Neural cell (in vitro differentiated cells): ENCODE measurements around the gene TSPAN16. TPM values are rescaled to one million over a fixed set of nuclear protein-coding genes. Genes with fewer than 3 reads are reported as not detected.

Experiments used
- H2AFZ ChIP-seq: fragments of 200-600, 300-800 bp; sonication (generic), shearing (Covaris generic); 2 replicates; pipeline ENCODE4 v1.6.0; 2014; ENCODE audit warnings: low read depth, mild to moderate bottlenecking, antibody characterized with exemption, low read length, moderate library complexity
- H3F3A ChIP-seq: fragments of 200-600 bp; shearing (Covaris generic); 2 replicates; pipeline ENCODE4 v1.6.1; 2016; ENCODE audit warnings: mild to moderate bottlenecking, moderate library complexity, mixed read lengths, antibody characterized with exemption, low read length; ENCODE audit not compliant: insufficient read depth, poor library complexity, severe bottlenecking
- H3K27ac ChIP-seq: fragments of 200-600, 300-800 bp; sonication (generic), shearing (Covaris generic); 2 replicates; pipeline ENCODE4 v1.5.1; 2014; ENCODE audit warnings: mild to moderate bottlenecking, low read length, moderate library complexity
- H3K27me3 ChIP-seq: fragments of 300-800, 200-600 bp; sonication (generic), shearing (Covaris generic); 2 replicates; pipeline ENCODE4 v1.6.0; 2014; ENCODE audit warnings: mild to moderate bottlenecking, low read depth, low read length, moderate library complexity; ENCODE audit not compliant: insufficient read depth
- H3K36me3 ChIP-seq: fragments of 300-800, 200-600 bp; sonication (generic), shearing (Covaris generic); 2 replicates; pipeline ENCODE4 v1.5.1; 2014; ENCODE audit warnings: mild to moderate bottlenecking, antibody characterized with exemption, low read length, moderate library complexity; ENCODE audit not compliant: insufficient read depth
- H3K4me2 ChIP-seq: fragments of 300-800, 200-600 bp; sonication (generic), shearing (Covaris generic); 2 replicates; pipeline ENCODE4 v1.6.0; 2014; ENCODE audit warnings: mild to moderate bottlenecking, low read length
- H3K4me3 ChIP-seq: fragments of 300-800, 200-600 bp; sonication (generic), shearing (Covaris generic); 2 replicates; pipeline ENCODE4 v1.5.1; 2014; ENCODE audit warnings: mild to moderate bottlenecking, low read length, moderate library complexity
- H3K79me2 ChIP-seq: fragments of 200-600 bp; shearing (Covaris generic); replicated peaks from 2 replicates; pipeline ENCODE4 v1.6.0; 2014; ENCODE audit warnings: mild to moderate bottlenecking, low read length, moderate library complexity; ENCODE audit not compliant: insufficient read depth
- H3K9ac ChIP-seq: fragments of 300-800, 200-600 bp; sonication (generic), shearing (Covaris generic); 2 replicates; pipeline ENCODE4 v1.6.1; 2016; ENCODE audit warnings: mild to moderate bottlenecking, low read length, mixed read lengths
- H3K9me2 ChIP-seq: fragments of 200-600 bp; shearing (Covaris generic); 2 replicates; pipeline ENCODE4 v1.6.1; 2016; ENCODE audit warnings: mild to moderate bottlenecking, low read length, mixed read lengths; ENCODE audit not compliant: insufficient read depth
- H3K9me3 ChIP-seq: fragments of 200-600, 300-800 bp; sonication (generic), shearing (Covaris generic); 2 replicates; pipeline ENCODE4 v1.6.1; 2016; ENCODE audit warnings: mild to moderate bottlenecking, mixed run types, low read length, moderate library complexity, mixed read lengths
- H4K20me1 ChIP-seq: fragments of 200-600 bp; shearing (Covaris generic); 2 replicates; pipeline ENCODE4 v1.6.1; 2016; ENCODE audit warnings: mild to moderate bottlenecking, mixed run types; ENCODE audit not compliant: insufficient read depth
- EP300 ChIP-seq: fragments of 450-650 bp; conservative IDR thresholded peaks from 2 replicates; pipeline ENCODE4 v1.6.1; 2014; ENCODE audit warnings: antibody characterized with exemption, mild to moderate bottlenecking, moderate library complexity; ENCODE audit not compliant: poor library complexity, severe bottlenecking
- EZH2 ChIP-seq: fragments of 200-600, 300-800 bp; shearing (Covaris generic), sonication (generic); IDR thresholded peaks from 2 replicates; pipeline ENCODE4 v1.6.1; 2014; ENCODE audit warnings: antibody characterized with exemption, low read length, borderline replicate concordance, mild to moderate bottlenecking; ENCODE audit not compliant: insufficient read depth, poor library complexity, severe bottlenecking
- MXI1 ChIP-seq: fragments of 450-650 bp; conservative IDR thresholded peaks from 2 replicates; pipeline ENCODE4 v1.6.1; 2014; ENCODE audit warnings: antibody characterized with exemption, mild to moderate bottlenecking; ENCODE audit not compliant: poor library complexity, severe bottlenecking
- POLR2AphosphoS5 ChIP-seq: IDR thresholded peaks from 2 replicates; pipeline ENCODE4 v1.6.1; 2012
- RAD21 ChIP-seq: fragments of 450-650 bp; conservative IDR thresholded peaks from 2 replicates; pipeline ENCODE4 v1.6.1; 2014; ENCODE audit warnings: antibody characterized with exemption, mild to moderate bottlenecking, moderate library complexity
- SMC3 ChIP-seq: fragments of 450-650 bp; conservative IDR thresholded peaks from 2 replicates; pipeline ENCODE4 v1.6.1; 2014; ENCODE audit warnings: antibody characterized with exemption, mild to moderate bottlenecking, moderate library complexity; ENCODE audit not compliant: poor library complexity
- polyA plus RNA-seq: library from polyadenylated mRNA; depleted of rRNA; stranded (reverse); fragments of >200 nt; gene quantifications from 2 replicates; pipeline ENCODE4 v1.2.3, GENCODE V29; 2014
- TF ChIP-seq, protein P1 (sequence below): IDR thresholded peaks from 2 replicates; pipeline ENCODE4 v1.6.1; 2012; ENCODE audit warnings: borderline replicate concordance
- TF ChIP-seq, protein P2 (sequence below): fragments of 450-650 bp; IDR thresholded peaks from 2 replicates; pipeline ENCODE4 v1.5.1; 2014; ENCODE audit warnings: antibody characterized with exemption, mild to moderate bottlenecking, moderate library complexity; ENCODE audit not compliant: poor library complexity, severe bottlenecking

Gene TSPAN16
- polyA plus RNA-seq, 1 donor from 2014 or later = not detected

DNA sequence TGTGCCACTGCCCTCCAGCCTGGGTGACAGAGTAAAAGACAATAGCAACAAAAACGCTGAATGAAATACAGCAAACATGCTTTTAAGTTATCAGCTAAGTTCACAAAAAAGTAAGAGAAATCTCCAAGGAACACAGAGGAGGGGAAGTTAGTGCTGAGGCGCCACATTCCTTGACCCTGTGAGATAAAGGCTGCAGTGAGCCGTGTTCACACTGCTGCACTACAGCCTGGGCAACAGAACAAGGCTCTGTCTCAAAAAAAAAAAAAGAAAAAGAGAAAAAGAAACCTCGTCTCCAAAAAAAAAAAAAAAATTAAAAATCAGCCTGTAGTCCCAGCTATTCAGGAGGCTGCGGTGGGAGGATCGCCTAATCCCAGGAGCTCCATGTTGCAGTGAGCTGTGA is 17.3 kb upstream of the TSPAN16 start:
- no peaks in the 10 kb centered on the region for H3K27me3 ChIP-seq
- no peaks in the 10 kb centered on the region for H3K9me2 ChIP-seq
- no peak for TF ChIP-seq RAD21
- TF ChIP-seq EP300 = no peak
- TF ChIP-seq, protein P1, sequence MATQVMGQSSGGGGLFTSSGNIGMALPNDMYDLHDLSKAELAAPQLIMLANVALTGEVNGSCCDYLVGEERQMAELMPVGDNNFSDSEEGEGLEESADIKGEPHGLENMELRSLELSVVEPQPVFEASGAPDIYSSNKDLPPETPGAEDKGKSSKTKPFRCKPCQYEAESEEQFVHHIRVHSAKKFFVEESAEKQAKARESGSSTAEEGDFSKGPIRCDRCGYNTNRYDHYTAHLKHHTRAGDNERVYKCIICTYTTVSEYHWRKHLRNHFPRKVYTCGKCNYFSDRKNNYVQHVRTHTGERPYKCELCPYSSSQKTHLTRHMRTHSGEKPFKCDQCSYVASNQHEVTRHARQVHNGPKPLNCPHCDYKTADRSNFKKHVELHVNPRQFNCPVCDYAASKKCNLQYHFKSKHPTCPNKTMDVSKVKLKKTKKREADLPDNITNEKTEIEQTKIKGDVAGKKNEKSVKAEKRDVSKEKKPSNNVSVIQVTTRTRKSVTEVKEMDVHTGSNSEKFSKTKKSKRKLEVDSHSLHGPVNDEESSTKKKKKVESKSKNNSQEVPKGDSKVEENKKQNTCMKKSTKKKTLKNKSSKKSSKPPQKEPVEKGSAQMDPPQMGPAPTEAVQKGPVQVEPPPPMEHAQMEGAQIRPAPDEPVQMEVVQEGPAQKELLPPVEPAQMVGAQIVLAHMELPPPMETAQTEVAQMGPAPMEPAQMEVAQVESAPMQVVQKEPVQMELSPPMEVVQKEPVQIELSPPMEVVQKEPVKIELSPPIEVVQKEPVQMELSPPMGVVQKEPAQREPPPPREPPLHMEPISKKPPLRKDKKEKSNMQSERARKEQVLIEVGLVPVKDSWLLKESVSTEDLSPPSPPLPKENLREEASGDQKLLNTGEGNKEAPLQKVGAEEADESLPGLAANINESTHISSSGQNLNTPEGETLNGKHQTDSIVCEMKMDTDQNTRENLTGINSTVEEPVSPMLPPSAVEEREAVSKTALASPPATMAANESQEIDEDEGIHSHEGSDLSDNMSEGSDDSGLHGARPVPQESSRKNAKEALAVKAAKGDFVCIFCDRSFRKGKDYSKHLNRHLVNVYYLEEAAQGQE = no peak
- no peak overlapping the region for H2AFZ ChIP-seq
- H4K20me1 ChIP-seq = no peaks in the 10 kb centered on the region
- H3K27ac ChIP-seq = no peak overlapping the region
- no peaks in the 10 kb centered on the region for H3K79me2 ChIP-seq
- no peaks in the 10 kb centered on the region for H3K36me3 ChIP-seq
- H3K9ac ChIP-seq = no peak overlapping the region
- H3K4me3 ChIP-seq = no peak overlapping the region
- no peaks in the 10 kb centered on the region for H3F3A ChIP-seq
- no peak overlapping the region for H3K4me2 ChIP-seq
- no peaks in the 10 kb centered on the region for H3K9me3 ChIP-seq

DNA sequence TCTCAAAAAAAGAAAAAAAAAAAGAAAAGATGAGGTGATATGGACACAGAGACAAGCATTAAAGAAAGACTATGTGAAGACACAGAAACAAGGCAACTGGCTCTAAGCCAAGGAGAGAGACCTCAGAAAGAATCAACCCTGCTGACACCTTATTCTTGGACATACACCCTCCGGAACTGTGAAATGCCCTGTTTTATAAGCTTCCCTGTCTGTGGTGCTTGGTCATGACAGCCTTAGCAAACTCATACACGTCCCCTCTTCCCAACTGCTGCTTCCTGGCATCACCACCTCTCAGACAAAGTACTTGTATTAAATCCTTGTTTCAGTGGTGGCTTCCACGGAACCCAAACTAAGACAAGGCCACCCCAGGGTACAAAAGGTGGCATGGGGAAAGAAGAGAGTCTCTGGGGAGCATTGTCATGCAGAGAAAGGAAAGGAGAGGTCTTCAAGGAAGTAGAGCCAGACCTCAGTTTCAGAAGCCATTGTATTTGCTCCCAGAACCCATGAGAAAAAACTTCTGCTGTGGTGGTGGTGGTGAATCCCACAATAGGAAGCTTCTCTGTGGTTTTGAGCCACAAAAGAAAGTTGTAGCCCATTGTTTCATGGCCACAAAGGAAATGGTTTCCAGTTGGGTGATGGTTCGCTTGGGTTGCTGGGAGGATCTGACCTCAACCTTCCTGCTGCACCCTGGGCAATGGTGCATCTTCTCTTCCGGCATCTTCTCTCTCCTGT is 16.3 kb upstream of the TSPAN16 start:
- Histone ChIP-seq H3F3A (no peaks in the 10 kb centered on the region), H2AFZ (no peak overlapping the region), H3K9ac (no peak overlapping the region), H3K27ac (no peak overlapping the region), H3K27me3 (no peaks in the 10 kb centered on the region), H3K9me2 (no peaks in the 10 kb centered on the region), H3K4me3 (no peak overlapping the region), H3K9me3 (no peaks in the 10 kb centered on the region), H3K36me3 (no peaks in the 10 kb centered on the region), H3K79me2 (no peaks in the 10 kb centered on the region), H3K4me2 (no peak overlapping the region), H4K20me1 (no peaks in the 10 kb centered on the region)
- TF ChIP-seq EZH2 (no peak), RAD21 (no peak), MXI1 (no peak)

- H3K9ac ChIP-seq = no peak overlapping the region
- no peaks in the 10 kb centered on the region for H3K27me3 ChIP-seq
- H2AFZ ChIP-seq = no peak overlapping the region
- H4K20me1 ChIP-seq = no peaks in the 10 kb centered on the region
- no peaks in the 10 kb centered on the region for H3K36me3 ChIP-seq
- H3K4me2 ChIP-seq = no peak overlapping the region
- no peaks in the 10 kb centered on the region for H3F3A ChIP-seq
- no peak overlapping the region for H3K27ac ChIP-seq
- H3K4me3 ChIP-seq = no peak overlapping the region
- no peak for TF ChIP-seq SMC3
- TF ChIP-seq EP300 = no peak
- TF ChIP-seq, protein P2, sequence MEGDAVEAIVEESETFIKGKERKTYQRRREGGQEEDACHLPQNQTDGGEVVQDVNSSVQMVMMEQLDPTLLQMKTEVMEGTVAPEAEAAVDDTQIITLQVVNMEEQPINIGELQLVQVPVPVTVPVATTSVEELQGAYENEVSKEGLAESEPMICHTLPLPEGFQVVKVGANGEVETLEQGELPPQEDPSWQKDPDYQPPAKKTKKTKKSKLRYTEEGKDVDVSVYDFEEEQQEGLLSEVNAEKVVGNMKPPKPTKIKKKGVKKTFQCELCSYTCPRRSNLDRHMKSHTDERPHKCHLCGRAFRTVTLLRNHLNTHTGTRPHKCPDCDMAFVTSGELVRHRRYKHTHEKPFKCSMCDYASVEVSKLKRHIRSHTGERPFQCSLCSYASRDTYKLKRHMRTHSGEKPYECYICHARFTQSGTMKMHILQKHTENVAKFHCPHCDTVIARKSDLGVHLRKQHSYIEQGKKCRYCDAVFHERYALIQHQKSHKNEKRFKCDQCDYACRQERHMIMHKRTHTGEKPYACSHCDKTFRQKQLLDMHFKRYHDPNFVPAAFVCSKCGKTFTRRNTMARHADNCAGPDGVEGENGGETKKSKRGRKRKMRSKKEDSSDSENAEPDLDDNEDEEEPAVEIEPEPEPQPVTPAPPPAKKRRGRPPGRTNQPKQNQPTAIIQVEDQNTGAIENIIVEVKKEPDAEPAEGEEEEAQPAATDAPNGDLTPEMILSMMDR = no peak
- no peak for TF ChIP-seq RAD21
- no peak for TF ChIP-seq POLR2AphosphoS5
- no peak for TF ChIP-seq MXI1
- TF ChIP-seq, protein P1 = no peak
- H3K79me2 ChIP-seq = no peaks in the 10 kb centered on the region
- H3K9me3 ChIP-seq = no peaks in the 10 kb centered on the region
- no peaks in the 10 kb centered on the region for H3K9me2 ChIP-seq
Measured at GRCh38 chr19:11281356-11282049, 14.5 kb upstream of the TSPAN16 start.
